Sigmoid colon (tissue), 4 donors: ENCODE results near the gene C6orf89.

Experiments
- CTCF ChIP-seq, 4 experiments: fragments of 450-650 bp in 3 of 4; fragments of 200-600 bp in 1 of 4; IDR thresholded peaks; one replicate each; pipeline ENCODE4 v1.5.1; 2016 to 2019; ENCODE audit warnings: antibody characterized with exemption in 4 of 4, mild to moderate bottlenecking in 3 of 4, moderate library complexity in 2 of 4
- POLR2A ChIP-seq, 2 donors: fragments of 450-650 bp; IDR thresholded peaks; one replicate each; pipeline ENCODE4 v1.6.1; 2016; ENCODE audit warnings: antibody characterized with exemption in 2 of 2, mild to moderate bottlenecking in 2 of 2, moderate library complexity in 2 of 2
- POLR2AphosphoS5 ChIP-seq, 4 donors: sonication (generic); formaldehyde crosslinking; IDR thresholded peaks; one replicate each; pipeline ENCODE4 v1.6.1; 2017; ENCODE audit warnings: antibody characterized with exemption in 4 of 4

- TF ChIP-seq CTCF (IDR thresholded peaks at IDR 0.05) (no peak), POLR2A (IDR thresholded peaks at IDR 0.05) (no peak), POLR2AphosphoS5 (IDR thresholded peaks at IDR 0.05) (no peak)
Observed at GRCh38 chr6:36967757-36968156, 82.0 kb downstream of the C6orf89 start.
